GM12865 (cell line): ENCODE results near the gene DLST.

Experiments used
- DNase-seq: peaks from one replicate; pipeline ENCODE4 v3.0.0; 2010; ENCODE audit warnings: low read depth
- H3K4me3 ChIP-seq: 2 replicates; pipeline ENCODE4 v1.5.1; 2011; ENCODE audit warnings: mild to moderate bottlenecking, low read depth, low read length, control low read depth
- TF ChIP-seq, protein P1 (sequence below): IDR thresholded peaks from 2 replicates; pipeline ENCODE4 v1.5.1; 2011; ENCODE audit warnings: low read length, control low read depth, low read depth, inconsistent platforms; ENCODE audit not compliant: insufficient read depth; ENCODE audit errors: missing control alignments

DLST gene

DNA sequence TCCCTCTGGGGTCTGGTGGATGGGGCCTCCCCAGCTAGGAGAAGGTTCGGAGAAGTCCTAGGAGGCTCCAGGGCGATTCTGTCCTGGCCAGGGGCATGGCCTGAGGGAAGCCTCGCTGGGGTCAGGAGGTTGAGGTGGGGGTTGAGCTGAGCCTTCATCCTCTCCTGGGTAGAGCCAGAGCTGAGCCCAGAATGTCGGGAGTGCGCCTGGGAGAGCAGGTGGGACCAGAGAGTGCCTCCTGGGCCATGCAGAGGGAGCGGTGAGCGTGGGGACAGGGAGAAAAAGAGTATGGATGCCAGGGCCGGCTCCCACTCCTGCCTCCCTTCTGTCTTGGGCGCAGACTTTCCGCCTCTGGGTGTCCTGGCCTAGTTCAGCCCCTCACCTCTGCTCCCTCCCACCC is 28.2 kb downstream of the DLST start:
- DNase-seq = no peak
- no peak overlapping the region for H3K4me3 ChIP-seq
- TF ChIP-seq, protein P1, sequence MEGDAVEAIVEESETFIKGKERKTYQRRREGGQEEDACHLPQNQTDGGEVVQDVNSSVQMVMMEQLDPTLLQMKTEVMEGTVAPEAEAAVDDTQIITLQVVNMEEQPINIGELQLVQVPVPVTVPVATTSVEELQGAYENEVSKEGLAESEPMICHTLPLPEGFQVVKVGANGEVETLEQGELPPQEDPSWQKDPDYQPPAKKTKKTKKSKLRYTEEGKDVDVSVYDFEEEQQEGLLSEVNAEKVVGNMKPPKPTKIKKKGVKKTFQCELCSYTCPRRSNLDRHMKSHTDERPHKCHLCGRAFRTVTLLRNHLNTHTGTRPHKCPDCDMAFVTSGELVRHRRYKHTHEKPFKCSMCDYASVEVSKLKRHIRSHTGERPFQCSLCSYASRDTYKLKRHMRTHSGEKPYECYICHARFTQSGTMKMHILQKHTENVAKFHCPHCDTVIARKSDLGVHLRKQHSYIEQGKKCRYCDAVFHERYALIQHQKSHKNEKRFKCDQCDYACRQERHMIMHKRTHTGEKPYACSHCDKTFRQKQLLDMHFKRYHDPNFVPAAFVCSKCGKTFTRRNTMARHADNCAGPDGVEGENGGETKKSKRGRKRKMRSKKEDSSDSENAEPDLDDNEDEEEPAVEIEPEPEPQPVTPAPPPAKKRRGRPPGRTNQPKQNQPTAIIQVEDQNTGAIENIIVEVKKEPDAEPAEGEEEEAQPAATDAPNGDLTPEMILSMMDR = no peak

DNA sequence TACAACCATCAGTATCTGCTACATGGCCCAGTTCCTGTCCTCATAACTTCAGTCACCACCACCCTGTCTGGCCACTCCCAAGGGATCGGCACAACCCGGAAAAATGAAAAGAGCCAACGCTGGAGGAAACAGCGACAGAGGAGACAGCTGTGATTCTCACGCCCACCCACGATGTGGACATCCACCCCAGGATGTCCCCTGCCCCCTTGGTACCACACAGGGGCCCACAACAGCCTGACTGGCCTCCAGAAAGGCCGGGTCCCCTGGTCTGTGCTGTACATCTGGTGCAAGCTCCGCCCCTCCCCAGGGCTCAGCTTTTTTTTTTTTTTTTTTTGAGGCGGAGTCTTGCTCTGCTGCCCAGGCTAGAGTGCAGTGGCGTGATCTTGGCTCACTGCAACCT is 28.8 kb downstream of the DLST start:
- TF ChIP-seq, protein P1 = no peak
- DNase-seq = no peak
- H3K4me3 ChIP-seq = no peak overlapping the region

GRCh38 chr14:74911221-74911620 is 29.5 kb downstream of the DLST start:
- TF ChIP-seq, protein P1 = no peak
- H3K4me3 ChIP-seq = no peak overlapping the region
- DNase-seq = no peak

DNA sequence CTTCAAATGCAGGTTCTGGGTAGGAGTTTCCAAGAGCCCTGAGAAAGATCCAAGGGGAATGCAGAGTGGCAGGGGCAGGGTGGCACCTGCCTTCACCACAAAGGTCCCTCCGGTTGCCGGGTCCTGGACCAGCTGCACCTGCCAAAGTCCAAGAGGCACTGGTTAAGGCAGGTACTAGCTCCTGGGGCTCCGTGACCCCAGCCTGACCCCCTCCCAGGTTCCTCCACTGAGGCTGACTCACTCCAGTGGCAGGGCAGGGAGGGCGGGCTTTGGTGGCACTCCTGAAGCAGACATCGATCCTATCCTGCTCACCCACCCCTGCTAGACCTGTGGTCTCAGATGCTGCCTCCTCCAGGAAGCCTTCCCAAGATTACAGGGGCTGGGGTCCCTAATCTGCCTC is 30.0 kb downstream of the DLST start:
- H3K4me3 ChIP-seq = no peak overlapping the region
- DNase-seq = no peak
- TF ChIP-seq, protein P1 = no peak

DNA sequence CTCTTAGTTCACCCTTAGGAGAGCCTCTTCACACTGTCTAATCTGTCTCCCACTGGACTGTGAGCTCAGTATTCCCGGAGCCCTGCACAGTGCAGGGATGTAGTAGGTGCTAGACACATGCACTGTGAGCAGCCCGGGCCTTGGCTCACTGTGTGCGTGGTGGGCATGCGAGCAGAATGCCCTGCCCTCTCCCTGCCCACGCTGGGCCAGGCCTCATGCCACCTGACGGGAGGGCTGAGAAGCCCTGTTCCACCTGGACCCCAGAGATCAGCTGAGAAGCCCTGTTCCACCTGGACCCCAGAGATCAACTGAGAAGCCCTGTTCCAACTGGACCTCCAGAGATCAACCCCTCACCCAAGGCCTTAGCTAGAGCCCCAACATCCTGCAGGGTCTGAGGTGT is 30.4 kb downstream of the DLST start:
- no peak overlapping the region for H3K4me3 ChIP-seq
- no peak for DNase-seq
- TF ChIP-seq, protein P1 = no peak

- TF ChIP-seq, protein P1 = no peak
- DNase-seq = no peak
- H3K4me3 ChIP-seq = no peak overlapping the region
These were observed 31.1 kb downstream of the DLST start for GRCh38 chr14:74912801-74913200.

- H3K4me3 ChIP-seq = no peak overlapping the region
- TF ChIP-seq, protein P1 = no peak
- no peak for DNase-seq
These were observed 31.7 kb downstream of the DLST start for GRCh38 chr14:74913393-74913910.
